ENCODE results near the gene GRAMD2B.

GRAMD2B gene

DNA sequence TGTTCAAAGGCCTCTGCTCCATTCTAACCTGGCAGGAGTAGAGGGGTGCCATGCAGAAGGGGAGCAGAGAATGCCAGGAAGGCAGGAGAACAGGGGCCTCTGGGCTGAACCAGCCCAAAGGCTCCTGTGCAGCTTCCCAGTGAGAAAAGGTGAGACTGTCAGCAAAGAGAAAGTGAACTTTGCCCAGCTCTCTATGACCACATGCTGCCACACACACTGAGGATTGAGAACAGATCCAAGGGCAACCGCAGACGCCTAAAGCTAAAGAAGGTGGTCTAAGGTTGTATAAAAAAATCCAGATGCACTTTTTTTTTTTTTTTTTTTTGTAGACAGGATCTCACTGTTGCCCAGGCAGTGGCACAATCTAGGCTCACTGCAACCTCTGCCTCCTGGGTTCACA, 120.5 kb downstream of the GRAMD2B start:
- TF ChIP-seq CTCF (IDR thresholded peaks at IDR 0.05; ENCODE audit: control insufficient read depth, insufficient read depth, low read depth, low read length, missing control alignments): no peak
- no peak overlapping the region for H3K4me3 ChIP-seq (ENCODE audit: control insufficient read depth, low read depth, low read length)
- DNase-seq (ENCODE audit: low read depth): no peak

All from AG09309 (cell line).